Left renal cortex interstitium (tissue), 4 donors: Measurements from ENCODE around the gene FCN3. TPM values are rescaled to one million over a fixed set of nuclear protein-coding genes. Genes with fewer than 3 reads are reported as not detected.

Experiments
- DNase-seq, 4 donors: peaks; one replicate each; pipeline ENCODE4 v3.0.0-alpha.2; 2013; ENCODE audit warnings: low read depth in 4 of 4, low spot score in 2 of 4, missing footprints in 1 of 4
- polyA plus RNA-seq, 4 donors: library from polyadenylated mRNA; unstranded; fragments of 120-200 nt; gene quantifications; one replicate each; pipeline ENCODE4 v1.2.1, GENCODE V29; 2013; ENCODE audit not compliant: insufficient read length in 4 of 4

FCN3 gene
- polyA plus RNA-seq, 4 donors = 1.4 to 3.1 (median 2.4) TPM

DNA sequence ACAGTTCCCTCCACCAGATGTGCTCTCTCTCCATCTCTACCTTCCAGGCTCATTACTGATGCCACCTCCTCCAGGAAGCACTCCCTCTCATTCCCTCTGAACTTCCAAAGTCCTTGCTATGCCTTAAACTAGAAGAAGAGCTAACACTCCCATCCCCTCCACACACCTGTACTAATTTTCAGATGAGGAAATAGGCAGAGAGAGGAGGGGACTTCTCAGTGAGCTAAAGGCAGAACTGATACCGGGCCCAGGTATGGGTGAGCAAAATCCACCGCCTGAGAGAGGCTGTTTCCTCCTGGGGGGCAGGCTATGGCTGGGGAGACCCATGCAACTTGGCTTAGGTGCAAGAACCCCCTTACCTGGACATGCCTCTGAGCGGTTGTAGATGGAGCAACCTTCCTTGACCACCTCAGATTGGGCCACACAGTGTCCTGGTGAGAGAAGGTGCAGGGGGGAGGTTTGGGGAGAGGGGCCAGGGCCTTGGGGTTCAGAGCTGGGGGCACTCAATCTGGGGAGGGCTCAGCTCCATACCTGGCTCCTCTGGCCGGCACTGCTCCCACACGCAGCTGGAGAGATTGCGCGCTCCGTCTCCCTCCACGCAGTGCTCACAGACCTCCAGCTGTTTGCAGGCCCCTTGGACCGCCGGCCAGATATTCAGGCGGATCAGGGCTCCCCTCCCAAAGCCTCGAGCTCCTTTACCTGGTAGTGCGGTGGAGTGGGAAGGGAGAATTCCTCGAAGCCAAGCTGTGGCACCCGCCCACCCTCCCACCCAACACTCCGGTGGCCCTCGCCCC lies 7.5 kb upstream of the FCN3 start:
- DNase-seq = no peak

DNA sequence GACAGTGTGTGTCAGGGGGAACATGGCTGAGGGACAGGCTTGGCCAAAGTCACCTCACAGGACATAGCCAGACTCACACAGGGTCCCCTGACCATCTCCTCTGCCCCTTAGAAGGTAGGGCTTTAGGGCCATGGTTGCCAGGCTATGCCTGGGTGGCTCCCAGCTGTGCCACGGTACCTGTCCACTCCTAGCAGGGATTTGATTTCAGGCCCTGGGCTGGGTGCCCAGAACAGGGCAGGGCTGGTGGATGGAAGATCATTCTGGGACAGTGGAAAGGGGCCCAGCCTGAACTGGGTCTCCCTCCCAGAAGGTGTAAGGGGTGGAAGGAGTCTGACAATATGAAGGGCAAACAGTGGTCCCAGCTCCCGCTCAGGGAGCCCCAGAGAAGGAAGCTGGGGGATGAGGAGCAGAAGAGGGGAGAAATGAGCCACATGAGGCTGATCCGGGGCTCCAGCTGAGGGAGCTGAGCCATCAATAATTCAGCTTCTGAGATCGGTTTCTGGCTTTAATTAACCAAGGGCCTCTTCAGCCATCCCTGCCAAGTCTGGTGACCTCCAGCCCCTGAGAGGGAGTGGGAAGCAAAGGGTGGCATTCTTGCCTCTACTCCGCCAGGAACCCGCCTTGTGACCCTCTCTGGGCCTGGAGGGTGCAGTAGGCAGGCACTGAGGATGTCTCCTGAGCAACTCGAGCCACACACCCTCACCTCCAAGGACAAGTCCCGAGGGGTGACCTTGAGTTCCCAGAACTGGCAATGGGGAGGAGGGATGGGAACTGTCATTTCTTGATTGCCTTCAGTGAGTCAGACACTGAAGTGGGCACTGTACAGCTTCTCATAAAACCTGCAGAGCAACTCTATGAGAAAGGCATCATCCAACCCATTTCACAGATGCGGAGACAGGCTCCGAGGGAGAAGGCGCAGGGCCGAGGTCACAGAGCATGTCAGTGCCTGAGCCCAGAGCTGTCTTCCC lies 6.4 kb upstream of the FCN3 start:
- DNase-seq = no peak

DNA sequence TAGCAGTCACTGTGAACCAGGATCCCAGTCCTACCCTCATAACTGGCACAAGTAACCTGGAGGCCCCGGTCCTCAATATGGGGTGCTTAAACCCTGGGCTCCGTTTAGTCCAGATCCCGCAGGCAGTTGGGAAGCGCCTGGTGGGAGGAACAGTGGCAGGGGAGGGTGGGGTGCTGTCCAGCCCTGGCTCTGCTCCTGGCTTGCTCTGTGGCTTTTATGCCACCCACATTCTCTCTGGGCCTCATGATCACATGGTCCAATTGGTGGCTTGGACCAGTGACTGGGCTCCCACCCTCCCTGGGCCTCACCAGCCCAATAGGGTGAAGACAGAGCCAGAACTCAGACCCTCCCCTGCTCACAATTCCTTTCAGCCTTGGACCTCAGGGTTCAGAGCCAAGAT lies 5.6 kb upstream of the FCN3 start:
- no peak for DNase-seq

DNA sequence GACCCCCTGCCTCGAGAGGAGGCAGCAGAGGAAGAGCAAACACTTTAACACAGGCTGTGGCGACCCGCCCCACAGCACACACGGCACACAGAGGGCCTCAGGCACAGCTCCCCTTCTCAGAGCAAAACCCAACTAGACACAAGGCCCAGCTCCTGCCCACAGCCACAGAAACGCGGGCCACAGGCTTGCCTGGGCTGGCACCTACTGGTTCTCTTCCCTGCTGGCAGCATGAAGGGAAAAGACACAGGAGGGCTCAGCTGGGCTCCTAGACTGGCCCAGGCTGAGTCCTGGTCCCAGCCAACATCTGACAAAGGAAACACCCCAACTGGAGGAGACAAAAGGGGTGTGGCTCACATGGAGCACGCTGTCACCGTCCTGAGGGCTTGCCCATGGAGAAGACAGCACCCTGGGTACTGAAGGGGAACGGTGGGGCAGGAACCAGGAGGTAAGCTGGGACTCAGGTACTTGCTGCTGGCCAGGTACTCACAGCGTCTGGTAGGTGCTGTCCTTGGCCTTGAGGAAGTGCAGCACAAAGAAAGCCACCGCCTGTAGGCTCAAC lies 5.0 kb upstream of the FCN3 start:
- DNase-seq = no peak

DNA sequence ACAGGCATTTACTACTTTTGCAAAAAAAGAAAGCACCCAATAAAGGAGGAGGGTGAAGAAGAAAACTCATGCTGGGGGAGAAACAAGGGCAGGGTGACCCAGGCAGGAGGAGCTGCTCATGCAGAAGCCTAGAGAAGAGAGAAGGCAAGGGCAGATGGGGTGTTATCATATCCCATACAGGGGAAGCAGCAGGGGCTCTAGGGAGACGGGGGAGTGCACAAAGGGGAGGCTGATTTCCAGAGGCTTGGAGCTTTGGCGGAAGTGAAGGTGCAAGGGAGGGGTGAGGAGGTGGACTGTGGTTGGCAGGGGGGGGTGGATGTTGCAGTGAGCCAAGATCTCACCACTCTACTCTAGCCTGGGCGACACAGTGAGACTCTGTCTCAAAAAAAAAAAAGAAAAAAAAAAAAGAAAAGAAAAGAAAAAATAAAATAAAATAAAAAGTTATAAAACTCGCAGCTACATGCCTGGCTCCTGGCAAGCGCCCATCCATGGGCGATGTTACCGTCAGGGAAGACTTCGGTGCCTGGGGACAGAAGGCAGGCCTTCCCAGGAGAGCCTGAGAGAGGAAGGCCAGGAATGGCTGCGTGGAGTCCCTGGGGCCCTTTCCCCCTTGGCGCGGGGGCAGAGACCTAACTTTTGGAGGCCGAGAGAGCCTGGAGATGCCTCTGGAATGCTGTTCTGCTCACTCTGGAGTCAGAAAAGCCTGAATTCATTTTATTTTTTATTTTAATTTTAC lies 3.3 kb upstream of the FCN3 start:
- DNase-seq = no peak

DNA sequence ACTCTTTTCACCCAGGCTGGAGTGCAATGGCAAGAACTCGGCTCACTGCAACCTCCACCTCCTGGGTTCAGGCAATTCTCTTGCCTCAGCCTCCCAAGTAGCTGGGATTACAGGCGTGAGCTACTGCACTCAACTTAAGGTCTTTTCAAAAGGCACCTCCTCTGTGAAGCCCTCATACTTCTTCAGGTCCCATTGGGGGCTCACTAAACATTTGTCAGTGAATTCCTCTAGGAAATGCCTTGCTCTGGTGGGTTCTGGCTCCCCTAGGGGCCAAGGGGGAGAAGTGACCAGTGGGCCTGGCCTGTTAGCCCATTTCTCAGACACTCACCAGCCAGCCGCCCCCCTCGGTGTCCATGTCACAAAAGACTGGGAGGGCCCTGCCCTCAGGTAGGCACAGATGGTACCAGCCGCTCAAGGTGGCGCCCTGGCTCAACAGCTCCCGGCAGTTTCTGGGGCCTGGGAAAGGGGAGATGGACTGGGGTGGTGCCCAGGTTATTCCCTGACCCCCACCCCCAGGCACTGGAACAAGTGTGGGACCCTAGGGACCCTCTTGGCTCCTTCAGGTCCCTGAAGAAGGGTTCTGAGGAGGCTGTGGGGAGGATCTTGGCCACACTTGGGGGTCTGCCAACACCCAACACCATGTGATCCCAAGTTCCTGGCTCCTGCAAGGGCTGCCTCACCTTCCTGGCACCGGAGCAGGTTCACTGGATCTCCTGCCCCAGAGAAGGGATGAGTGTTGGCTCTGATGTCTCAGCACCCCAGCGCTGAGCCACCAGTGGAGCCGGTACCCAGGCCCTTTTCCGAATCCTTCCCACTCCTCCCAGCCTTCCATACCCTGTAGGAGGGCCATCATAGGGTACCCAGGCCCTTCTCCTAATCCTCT lies 1.6 kb downstream of the FCN3 start:
- no peak for DNase-seq

DNA sequence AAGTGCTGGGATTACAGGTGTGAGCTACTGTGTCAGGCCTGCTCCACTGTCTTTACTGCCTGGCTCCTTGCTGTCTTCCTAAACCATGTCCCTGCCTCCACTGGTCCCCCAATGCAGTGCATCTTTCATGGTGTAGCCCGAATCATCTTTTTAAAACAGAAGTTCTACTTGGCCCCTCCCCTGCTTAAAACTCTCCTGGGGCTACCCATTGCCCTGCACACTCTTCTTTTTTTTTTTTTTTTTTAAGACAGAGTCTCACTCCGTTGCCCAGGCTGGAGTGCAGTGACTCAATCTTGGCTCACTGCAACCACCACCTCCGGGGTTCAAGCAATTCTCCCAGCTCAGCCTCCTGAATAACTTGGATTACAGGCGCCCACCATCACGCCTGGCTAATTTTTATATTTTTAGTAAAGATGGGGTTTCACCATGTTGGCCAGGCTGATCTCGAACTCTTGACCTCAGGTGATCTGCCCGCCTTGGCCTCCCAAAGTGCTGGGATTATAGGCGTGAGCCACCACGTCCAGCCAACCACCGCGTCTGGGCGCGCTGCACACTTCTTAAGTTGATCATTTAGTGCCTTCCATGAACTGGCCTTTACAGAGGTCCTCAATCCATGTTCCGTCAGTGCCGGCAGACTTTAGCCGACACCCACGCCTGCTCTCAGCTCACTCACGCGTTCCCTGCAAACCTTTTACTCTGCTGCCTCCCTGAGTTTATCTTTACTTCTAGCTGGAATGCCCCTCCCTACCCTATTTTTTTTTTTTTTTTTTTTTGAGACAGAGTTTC lies 2.4 kb downstream of the FCN3 start:
- no peak for DNase-seq

DNA sequence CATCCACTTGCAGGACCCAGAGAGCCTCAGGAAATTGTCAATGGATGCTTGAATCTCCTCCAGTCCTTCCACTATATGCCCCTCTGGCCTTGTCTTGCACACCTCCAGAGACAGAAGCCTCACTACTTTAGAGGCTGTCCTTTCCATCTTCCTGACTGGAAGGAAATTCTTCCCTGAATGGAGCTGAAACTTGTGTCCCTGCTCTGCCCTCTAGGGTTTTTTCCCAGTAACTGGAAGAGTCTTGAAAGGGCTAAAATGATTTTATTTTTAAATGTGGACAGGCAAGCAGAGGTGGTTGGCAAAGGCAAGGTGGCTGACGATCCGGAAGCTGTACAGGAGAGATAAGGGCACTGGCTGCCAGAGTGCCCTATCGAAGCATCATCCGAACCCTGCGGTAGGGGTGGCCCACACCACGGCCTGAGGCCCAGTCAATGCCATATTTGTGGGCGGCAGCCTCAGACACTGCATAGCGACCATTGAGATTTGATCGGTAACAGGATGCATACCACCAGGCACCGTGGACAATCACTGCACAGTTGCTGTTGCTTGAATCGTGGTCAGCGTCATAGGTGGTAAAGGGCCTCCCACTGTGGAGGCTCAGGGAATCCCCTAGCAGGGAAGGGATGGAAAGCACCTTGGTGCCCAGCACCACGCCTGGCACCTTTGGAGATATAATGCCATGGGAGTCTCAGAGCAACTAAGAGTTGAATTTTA lies 5.6 kb downstream of the FCN3 start:
- DNase-seq = no peak

DNA sequence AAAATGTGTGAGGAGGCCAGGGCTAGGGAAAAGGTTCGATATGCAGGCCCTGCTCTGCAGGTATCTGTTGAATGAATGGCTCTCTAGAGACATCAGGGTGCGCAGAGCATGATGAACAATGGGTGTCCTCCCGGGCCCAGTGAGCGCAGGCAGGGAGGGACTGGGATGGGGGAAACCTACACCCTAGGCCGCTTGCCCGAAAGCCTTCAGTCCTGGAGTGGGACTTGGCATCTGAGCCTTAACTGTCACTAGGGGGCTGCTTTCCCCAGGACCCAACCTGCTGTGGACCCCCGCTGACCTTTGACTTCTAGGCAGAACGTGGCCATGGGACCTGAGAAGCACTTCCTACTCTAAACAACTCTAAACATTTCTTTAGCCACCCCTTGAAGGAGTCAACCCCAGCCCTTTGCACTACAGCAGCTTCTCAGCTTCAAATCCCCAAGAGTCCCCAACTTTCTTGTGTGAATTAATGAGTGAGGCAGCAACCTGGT lies 7.4 kb downstream of the FCN3 start:
- DNase-seq = no peak

DNA sequence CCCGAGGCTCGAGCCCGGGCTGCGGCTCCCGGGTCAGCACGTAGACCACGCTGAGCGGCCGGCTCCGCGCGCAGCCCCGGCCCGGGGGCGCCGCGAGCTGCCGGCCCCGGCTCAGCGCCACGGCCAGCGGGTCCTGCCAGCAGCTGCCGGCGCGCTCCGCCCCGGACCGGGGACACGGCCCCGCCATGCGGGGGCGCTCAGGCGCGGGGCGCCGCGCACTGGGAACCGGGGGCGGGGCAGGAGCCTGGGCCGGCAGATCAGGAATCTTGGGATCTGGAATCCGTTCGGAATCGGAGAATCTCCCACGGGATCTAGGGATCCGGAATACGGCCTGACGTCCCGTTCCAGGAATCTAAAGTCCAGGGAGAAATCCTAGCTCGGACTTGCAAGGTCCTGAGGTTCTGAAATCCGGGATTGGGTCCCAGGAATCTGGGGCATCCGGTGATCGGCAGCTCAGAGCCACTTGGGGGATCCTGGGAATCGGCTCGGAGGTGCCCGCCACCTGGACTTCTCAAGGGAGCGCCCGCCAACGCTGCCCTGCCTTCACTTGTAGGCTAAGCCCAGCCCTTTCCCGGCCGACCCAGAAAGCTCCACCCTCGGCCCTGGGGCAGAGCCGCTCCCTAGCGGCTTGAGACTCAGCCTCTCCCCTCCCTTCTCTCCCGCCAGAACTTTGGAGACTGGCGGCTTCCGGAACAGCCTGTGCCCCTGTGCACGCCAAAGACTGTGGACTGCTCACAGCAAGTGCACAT lies 8.0 kb downstream of the FCN3 start, which contains the start of gene MAP3K6:
TSS of gene MAP3K6 (minus strand) at position 551 of the 749 bp plus-strand sequence. CDS start at position 187, 364 bp downstream.
- DNase-seq = peak in 1 of 4 donors; percentile 39

DNA sequence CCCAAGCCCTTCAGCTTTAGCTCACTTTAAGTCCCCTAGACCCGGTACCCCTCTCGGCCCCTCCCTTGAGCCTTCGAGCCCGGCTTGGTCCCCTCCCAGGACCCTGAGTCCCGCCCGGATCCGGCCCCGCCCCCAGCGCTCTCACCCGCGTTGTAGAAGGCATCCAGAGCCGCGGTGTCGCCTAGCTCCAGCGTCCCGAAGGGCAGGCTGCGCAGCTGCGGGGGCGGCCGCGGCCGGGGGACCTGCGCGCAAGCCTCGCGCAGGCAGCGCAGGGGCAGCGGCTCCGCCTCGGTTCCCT lies 8.6 kb downstream of the FCN3 start:
- DNase-seq = peak in 1 of 4 donors; percentile 68

DNA sequence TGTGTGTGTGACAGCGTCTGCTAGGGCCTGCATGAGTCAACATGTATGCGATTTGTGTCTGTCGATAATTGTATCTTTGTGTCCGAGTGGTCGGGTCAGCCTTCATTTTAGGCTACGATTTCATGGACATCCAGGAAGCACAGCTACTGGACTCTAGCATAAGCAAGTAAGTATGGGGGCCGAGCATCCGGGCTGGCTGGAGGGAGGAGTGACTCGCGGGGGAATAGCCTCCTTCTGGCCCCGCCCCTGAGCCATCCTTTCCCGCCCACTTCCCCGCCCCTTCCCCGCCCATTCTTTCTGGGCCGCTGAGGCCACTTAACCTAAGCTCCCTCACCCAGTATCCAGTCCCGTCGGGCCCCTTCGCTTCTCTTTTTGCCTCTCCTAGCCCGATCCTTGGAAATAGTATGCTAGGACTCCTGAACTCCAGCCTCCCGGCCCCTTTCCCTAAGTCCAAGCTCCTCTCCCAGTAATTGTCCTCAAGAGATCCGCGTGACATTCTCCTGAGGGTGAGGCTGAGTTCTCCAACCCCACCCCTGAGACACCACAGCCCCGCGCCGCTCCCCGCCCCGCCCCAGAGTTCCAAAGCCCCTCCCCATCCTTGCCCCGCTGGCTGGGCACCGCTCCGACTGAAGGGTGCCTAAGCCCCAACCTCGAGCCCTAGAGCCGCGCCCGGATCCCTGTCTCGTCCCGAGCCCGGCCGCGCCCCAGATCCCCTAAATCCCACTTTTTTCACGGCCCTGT lies 9.1 kb downstream of the FCN3 start:
- DNase-seq = peak in 2 of 4 donors; percentile 80 to 81

DNA sequence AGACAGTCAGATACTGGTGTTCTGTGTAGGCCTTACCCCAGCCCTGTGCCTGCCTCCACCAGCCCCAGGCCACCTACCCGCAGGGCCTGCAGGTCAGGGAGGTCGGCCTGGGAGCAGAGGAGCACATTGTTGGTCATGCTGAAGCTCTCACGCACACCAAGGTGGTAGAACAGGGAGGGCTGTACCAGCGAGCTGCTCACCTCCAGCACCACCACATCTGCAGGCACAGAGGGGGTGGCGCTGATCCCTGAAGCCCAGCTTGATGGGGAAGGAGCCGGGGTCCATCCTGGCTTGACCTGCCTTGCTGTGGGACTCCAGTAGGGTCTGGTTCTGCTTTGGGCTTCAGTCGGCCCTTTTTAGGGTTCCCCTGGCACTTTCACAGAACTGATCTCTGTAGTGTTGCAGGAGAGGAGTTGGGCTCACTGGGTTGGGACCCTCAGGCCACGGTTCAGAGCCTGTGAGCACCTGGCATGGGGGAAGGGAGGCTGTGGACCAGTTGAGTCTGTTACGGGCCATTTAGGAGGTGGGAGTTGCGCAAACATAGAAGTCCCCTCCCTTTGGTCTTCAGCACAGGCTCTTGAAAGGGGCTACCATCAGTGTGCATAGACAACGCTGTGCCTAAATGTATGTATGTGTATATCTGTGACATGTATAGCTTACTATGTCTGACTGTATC lies 9.8 kb downstream of the FCN3 start:
- DNase-seq = no peak

DNA sequence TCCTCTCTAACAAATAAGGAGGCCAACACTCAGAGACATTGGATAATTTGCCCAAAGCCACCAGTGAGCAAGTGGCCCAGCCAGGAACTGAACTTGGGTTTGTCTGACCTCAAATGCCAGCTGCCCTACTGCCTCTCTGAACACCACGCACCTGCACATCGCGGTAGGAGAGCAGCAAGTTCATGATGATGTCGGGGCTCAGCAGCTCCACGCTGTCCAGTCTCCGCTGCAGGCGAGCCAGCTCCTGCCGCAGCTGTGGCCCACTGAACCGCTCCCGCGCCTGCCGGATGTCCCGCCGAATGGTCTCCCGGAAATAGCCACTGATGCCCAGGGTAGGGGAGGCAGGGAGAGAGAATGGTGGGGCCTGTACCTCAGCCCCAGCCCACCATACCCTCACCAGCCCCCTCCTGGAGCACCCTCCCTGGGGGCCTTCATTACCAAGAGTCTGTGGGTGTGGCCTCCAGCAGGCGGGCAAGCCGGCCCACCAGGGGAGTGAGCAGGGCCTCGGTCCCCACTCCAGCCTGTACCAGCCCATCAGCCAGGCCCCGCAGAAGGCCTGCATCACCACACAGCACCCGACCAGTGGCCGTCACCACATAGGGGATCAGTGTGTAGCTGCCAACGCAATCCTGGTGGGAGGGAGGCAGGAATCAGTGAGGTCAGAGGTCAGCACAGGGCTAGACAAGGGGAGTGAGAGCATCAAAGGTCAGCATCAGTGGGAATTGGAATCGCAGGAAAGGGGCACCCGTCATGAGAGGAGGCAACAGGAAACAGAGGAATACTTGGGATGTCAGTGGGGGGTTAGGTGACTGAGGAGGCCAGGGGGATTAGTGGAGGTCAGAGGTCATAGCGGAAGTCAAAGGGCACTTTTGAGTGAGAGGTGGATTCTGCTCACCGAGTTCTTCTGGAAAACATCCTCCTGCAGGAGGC lies 10.6 kb downstream of the FCN3 start:
- DNase-seq = no peak

DNA sequence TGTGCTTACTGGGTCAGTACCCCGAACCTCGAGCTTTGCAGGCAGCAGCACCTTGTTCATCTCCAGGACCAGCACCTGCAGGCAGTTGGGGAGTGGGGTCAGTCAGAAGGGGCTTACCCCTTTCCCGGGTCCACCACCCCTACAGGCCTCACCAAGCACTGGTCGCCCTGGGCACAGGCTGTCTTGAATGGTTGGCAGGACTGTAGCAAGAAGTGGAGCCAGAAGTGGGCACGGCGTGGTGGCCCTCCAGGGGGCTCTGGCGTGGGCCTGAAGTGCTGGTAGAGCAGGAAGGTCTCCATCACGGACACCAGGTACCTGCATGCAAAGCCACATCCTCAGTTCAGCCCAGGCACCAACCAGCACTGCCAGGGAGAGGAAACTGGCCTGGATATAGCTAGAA lies 13.1 kb downstream of the FCN3 start:
- no peak for DNase-seq
